GM12875 (cell line): Measurements from ENCODE around the gene KIF21A.

ENCODE experiments used
- H3K4me3 ChIP-seq: one replicate; pipeline ENCODE4 v1.5.1; 2011; ENCODE audit warnings: low read depth, low read length, control low read depth
- TF ChIP-seq, protein P1 (sequence below): IDR thresholded peaks from 2 replicates; pipeline ENCODE4 v1.5.1; 2011; ENCODE audit warnings: low read depth, mild to moderate bottlenecking, control low read depth, inconsistent platforms, low read length, moderate library complexity, borderline replicate concordance; ENCODE audit not compliant: insufficient read depth

Gene KIF21A

DNA sequence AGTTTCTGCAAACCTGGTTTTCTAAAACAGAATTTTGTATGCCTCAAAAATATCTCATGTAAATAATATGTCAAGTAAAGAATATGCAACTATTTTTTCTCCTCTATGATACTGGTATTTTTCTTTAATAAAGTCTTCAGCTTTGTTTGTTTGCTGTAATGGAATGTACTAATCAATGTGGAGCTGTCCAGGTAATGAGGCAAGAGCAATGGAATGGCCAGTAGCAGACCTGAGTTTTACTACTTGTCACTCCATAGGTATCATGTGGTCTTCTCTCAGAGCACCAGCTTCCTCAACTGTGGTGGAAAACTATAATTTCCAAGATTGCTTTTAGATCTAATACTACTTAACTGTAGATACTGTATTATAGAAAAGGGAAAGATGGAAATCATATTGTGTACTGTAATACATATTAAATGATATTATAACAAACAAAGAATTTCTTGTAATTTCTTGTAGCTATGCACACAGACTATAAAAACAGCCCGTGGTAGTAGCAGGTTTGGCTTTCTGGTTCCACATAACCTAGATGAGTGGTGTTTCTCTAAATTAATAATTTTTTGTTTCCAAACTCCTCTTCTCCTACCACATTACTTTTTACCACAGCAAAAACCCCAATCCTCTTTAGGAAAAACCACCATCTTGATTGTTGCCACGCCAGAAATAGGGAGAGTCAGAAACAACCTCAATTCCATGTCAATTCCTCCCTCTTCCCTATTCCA is 70.6 kb downstream of the KIF21A start:
- TF ChIP-seq, protein P1, sequence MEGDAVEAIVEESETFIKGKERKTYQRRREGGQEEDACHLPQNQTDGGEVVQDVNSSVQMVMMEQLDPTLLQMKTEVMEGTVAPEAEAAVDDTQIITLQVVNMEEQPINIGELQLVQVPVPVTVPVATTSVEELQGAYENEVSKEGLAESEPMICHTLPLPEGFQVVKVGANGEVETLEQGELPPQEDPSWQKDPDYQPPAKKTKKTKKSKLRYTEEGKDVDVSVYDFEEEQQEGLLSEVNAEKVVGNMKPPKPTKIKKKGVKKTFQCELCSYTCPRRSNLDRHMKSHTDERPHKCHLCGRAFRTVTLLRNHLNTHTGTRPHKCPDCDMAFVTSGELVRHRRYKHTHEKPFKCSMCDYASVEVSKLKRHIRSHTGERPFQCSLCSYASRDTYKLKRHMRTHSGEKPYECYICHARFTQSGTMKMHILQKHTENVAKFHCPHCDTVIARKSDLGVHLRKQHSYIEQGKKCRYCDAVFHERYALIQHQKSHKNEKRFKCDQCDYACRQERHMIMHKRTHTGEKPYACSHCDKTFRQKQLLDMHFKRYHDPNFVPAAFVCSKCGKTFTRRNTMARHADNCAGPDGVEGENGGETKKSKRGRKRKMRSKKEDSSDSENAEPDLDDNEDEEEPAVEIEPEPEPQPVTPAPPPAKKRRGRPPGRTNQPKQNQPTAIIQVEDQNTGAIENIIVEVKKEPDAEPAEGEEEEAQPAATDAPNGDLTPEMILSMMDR = no peak

DNA sequence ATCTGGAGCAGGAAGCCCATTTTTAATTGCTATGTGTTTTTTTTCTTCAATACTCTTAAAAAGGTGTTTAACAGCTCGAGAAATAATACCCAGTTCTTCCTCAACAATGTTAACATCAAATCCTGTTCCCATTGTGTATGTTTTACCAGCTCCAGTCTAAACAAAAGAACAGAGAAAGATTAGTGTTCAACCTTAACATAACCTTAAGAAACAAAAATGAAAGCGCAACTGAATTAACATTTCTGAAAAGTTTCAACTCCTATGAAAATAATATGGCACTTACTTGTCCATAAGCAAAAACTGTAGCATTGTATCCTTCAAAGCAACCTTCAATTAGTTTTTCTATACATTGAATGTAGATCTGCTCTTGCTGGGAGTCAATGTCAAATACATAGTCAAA is 73.2 kb downstream of the KIF21A start:
- TF ChIP-seq, protein P1 = no peak
- H3K4me3 ChIP-seq = no peak overlapping the region

More for the DNA sequence above, 70.6 kb downstream of the KIF21A start:
- H3K4me3 ChIP-seq = no peak overlapping the region

DNA sequence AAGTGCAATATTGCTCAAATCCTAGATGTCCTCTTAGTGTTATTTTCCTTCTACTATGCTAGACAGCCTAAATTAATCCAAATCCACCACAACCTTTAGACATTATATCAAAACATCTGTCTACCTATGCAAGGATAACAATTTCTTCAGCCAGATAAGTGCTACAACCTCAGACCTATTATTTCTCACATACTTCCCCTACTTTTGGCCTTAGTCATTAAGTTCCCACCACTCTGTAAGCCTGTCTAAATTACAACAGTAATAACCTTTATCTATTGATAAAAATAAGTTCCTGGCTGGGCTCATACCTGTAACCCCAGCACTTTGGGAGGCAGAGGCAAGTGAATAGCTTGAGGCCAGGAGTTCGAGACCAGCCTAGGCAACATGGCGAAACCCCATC is 74.0 kb downstream of the KIF21A start:
- TF ChIP-seq, protein P1 = no peak
- H3K4me3 ChIP-seq = no peak overlapping the region

DNA sequence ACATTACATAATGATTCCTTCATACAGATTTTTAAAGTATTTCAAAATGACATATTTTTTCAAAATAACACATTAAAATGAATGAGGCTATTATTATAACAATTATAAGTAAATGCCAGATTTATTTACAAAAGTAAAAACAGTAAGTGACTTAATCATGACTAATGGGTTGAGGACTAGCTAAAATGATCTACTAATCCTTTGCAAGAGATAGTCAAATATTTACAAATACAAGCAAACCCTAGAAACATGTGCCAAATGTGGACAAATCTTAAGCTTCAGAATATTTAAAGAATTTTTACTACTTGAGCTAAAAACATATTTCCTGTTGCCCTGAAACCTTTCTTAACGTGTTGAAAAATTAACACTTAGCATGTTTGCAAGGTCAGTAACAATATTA is 74.8 kb downstream of the KIF21A start:
- no peak overlapping the region for H3K4me3 ChIP-seq
- TF ChIP-seq, protein P1 = no peak

DNA sequence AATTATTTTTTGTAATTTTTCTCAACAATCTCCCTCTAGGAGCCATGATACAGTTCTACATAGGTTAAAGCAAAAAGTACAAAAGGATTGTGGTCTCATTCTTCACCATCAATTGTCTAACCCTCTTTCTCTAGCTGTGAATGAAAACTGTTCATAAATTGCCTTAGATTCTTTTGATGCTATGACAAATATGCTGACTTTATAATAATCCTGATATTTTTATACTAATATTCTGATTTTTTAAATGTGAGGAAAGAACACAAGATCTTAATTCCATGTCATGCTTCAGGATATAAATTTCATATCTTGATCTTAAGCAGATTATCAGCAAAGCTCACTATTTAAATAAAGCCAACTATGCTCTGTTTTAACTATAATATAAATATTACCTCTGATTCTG is 75.4 kb downstream of the KIF21A start:
- TF ChIP-seq, protein P1 = no peak
- H3K4me3 ChIP-seq = no peak overlapping the region

DNA sequence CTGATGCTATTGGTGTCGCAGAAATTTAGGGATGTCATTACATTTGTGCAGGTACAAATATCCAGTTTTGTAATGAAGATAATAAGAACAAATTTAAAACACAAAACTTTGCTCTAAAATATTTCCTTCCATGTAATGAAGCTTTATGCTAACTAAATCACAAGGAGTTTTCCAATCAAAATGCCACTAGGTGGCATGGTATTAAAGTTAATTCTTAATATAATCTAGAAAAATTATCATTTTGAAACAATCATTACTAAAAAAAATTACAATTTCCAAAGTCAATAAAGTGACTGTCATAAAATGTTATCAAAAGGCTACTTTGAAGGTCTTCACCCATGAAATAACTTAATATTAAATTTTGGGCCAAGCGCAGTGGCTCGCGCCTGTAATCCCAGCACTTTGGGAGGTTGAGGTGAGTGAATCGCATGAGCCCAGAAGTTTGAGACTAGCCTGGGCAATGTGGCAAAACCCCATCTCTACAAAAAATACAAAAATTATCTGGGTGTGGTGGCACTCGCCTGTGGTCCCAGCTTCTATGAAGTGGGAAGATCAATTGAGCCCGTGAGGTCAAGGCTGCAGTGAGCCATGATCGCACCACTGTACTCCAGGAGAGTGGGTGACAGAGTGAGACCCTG is 77.4 kb downstream of the KIF21A start:
- no peak overlapping the region for H3K4me3 ChIP-seq
- TF ChIP-seq, protein P1 = no peak

DNA sequence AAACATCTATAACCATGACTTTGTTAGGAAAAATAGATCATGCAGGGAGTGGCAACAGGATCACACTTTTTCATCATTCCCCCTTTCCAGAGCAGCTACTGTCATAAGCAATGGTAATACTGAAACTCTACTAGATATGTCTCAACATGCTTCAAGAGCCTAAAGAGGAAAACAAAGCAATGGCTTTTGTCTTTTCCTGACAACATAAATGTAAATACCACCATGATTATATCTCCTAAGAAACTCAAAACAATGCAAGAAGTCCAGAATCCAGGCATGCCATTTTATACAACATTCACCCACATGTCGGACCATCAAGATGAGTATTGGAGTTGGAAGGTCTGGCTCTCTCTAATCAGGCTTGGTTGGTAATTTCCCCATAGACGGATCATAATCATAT is 78.7 kb downstream of the KIF21A start:
- TF ChIP-seq, protein P1 = no peak
- no peak overlapping the region for H3K4me3 ChIP-seq
